Keratinocyte (primary cell): ENCODE measurements around the gene SEZ6. TPM values are rescaled to one million over a fixed set of nuclear protein-coding genes. Genes with fewer than 3 reads are reported as not detected.

Experiments used
- DNase-seq: peaks from one replicate; pipeline ENCODE4 v3.0.0-alpha.2; 2011; ENCODE audit warnings: low read depth, missing footprints, low spot score
- FAIRE-seq: peaks from 2 replicates; lab custom pipeline; 2011; peaks lifted over from hg19 to GRCh38; lab: Jason Lieb, UNC
- H2AFZ ChIP-seq: 2 replicates; pipeline ENCODE4 v1.6.0; 2012; ENCODE audit warnings: low read length, control low read depth, inconsistent platforms; ENCODE audit not compliant: control insufficient read depth
- H3K27ac ChIP-seq: 2 replicates; pipeline ENCODE4 v1.5.1; 2011; ENCODE audit warnings: low read length; ENCODE audit not compliant: control insufficient read depth, insufficient read depth
- H3K27me3 ChIP-seq: 3 replicates; pipeline ENCODE4 v1.6.0; 2011; ENCODE audit warnings: low read length; ENCODE audit not compliant: control insufficient read depth, insufficient read depth; ENCODE audit errors: extremely low read depth
- H3K36me3 ChIP-seq, 2 experiments: 2 replicates in 1 of 2; 3 replicates in 1 of 2; pipeline ENCODE4 v1.5.1; 2011; ENCODE audit warnings: low read length in 2 of 2, mild to moderate bottlenecking in 1 of 2; ENCODE audit not compliant: control insufficient read depth in 2 of 2, insufficient read depth in 2 of 2; ENCODE audit errors: extremely low read depth in 1 of 2
- H3K4me1 ChIP-seq: 3 replicates; pipeline ENCODE4 v1.5.1; 2011; ENCODE audit warnings: low read length; ENCODE audit not compliant: control insufficient read depth, insufficient read depth; ENCODE audit errors: extremely low read depth
- H3K4me2 ChIP-seq: 3 replicates; pipeline ENCODE4 v1.6.0; 2011; ENCODE audit warnings: low read depth, low read length; ENCODE audit not compliant: control insufficient read depth, insufficient read depth; ENCODE audit errors: extremely low read depth
- H3K4me3 ChIP-seq, 3 experiments: fragments of 200-600 bp in 1 of 3; sonication (generic) in 1 of 3; 2 replicates in 2 of 3; 3 replicates in 1 of 3; pipeline ENCODE4 v1.5.1; 2011 to 2016; ENCODE audit warnings: low read length in 3 of 3, mild to moderate bottlenecking in 3 of 3, control low read depth in 2 of 3, inconsistent platforms in 1 of 3, low read depth in 1 of 3, mixed read lengths in 1 of 3, mixed run types in 1 of 3, moderate library complexity in 1 of 3; ENCODE audit not compliant: control insufficient read depth in 2 of 3, insufficient read depth in 2 of 3; ENCODE audit errors: extremely low read depth in 1 of 3
- H3K79me2 ChIP-seq: 2 replicates; pipeline ENCODE4 v1.6.0; 2012; ENCODE audit warnings: low read length; ENCODE audit not compliant: control insufficient read depth, insufficient read depth
- H3K9ac ChIP-seq: 3 replicates; pipeline ENCODE4 v1.6.0; 2011; ENCODE audit warnings: low read length; ENCODE audit not compliant: control insufficient read depth, insufficient read depth; ENCODE audit errors: extremely low read depth
- H3K9me1 ChIP-seq: 3 replicates; pipeline ENCODE4 v1.6.0; 2011; ENCODE audit warnings: low read length; ENCODE audit not compliant: control insufficient read depth, insufficient read depth; ENCODE audit errors: extremely low read depth
- H3K9me3 ChIP-seq: 2 replicates; pipeline ENCODE4 v1.5.1; 2012; ENCODE audit warnings: low read depth, low read length; ENCODE audit not compliant: control insufficient read depth
- H4K20me1 ChIP-seq: 3 replicates; pipeline ENCODE4 v1.6.0; 2011; ENCODE audit warnings: low read length; ENCODE audit not compliant: control insufficient read depth, insufficient read depth; ENCODE audit errors: extremely low read depth
- CTCF ChIP-seq, 3 experiments: IDR thresholded peaks in 1 of 3; conservative IDR thresholded peaks in 1 of 3; optimal IDR thresholded peaks in 1 of 3; 2 replicates in 2 of 3; 3 replicates in 1 of 3; pipeline versions ENCODE3 to v1.5.1; 2011; ENCODE audit warnings: low read length in 3 of 3, mild to moderate bottlenecking in 3 of 3, moderate library complexity in 2 of 3, control low read depth in 1 of 3, inconsistent platforms in 1 of 3; ENCODE audit not compliant: insufficient read depth in 2 of 3; ENCODE audit errors: extremely low read depth in 1 of 3
- EZH2 ChIP-seq: IDR thresholded peaks from one replicate; pipeline ENCODE4 v1.6.1; 2012; ENCODE audit warnings: inconsistent platforms, mild to moderate bottlenecking, low read length, moderate library complexity
- dilution Hi-C: fragments of 300-500 bp; cut with MboI; formaldehyde crosslinking; loops from one replicate; pipeline ENCODE4 v1.7.0; 2020; ENCODE audit warnings: low sequenced_read_pairs; ENCODE audit not compliant: extremely low pct_ligation_motif_present
- polyA plus RNA-seq, 5 experiments: library from polyadenylated mRNA; depleted of rRNA in 3 of 5; stranded (reverse) in 3 of 5; stranded (forward) in 1 of 5; unstranded in 1 of 5; fragments of >200 nt; gene quantifications; 1 replicate in 1 of 5; 2 replicates in 3 of 5; 3 replicates in 1 of 5; pipeline versions ENCODE4 v1.2.1 to v1.2.3, GENCODE V29; 2011 to 2012; ENCODE audit warnings: missing spikeins in 2 of 5, low read depth in 1 of 5, low replicate concordance in 1 of 5

Gene SEZ6
- polyA plus RNA-seq, 1 donor (not counting 4 experiments of a cell fraction or from before 2014, with no cell fraction given), result not detected

- peaks cover 25% of the 10 kb centered on the region for H3K27me3 ChIP-seq
- peaks cover 17% of the 10 kb centered on the region for H3K4me1 ChIP-seq
- no peak overlapping the region for H2AFZ ChIP-seq
- no peaks in the 10 kb centered on the region for H3K79me2 ChIP-seq
- dilution Hi-C loops, result no loop called here
- no peaks in the 10 kb centered on the region for H3K9me3 ChIP-seq
- H3K9ac ChIP-seq, result no peak overlapping the region
- DNase-seq, result no peak
- H3K4me3 ChIP-seq, result no peak overlapping the region
- FAIRE-seq, result no peak
- H4K20me1 ChIP-seq, result no peaks in the 10 kb centered on the region
- H3K36me3 ChIP-seq, result no peaks in the 10 kb centered on the region
- H3K27ac ChIP-seq, result no peak overlapping the region
- no peaks in the 10 kb centered on the region for H3K9me1 ChIP-seq
- H3K4me2 ChIP-seq, result no peak overlapping the region
- TF ChIP-seq EZH2 (no peak), CTCF (optimal IDR thresholded peaks at IDR 0.05 in 1 of 3, IDR thresholded peaks at IDR 0.05 in 1 of 3, conservative IDR thresholded peaks at IDR 0.05 in 1 of 3; ENCODE audit: extremely low read depth in 1 of 3, insufficient read depth in 2 of 3, low read length in 3 of 3) (no peak)
These were observed 35.3 kb upstream of the SEZ6 start for GRCh38 chr17:29041091-29041490.

GRCh38 chr17:29039764-29040598, 34.1 kb upstream of the SEZ6 start:
- Histone ChIP-seq H3K4me1 (peaks cover 17% of the 10 kb centered on the region), H2AFZ (no peak overlapping the region), H3K36me3 (no peaks in the 10 kb centered on the region), H3K27ac (no peak overlapping the region), H3K79me2 (no peaks in the 10 kb centered on the region), H3K4me2 (no peak overlapping the region), H3K9me1 (no peaks in the 10 kb centered on the region), H4K20me1 (no peaks in the 10 kb centered on the region), H3K9ac (no peak overlapping the region), H3K9me3 (no peaks in the 10 kb centered on the region), H3K4me3 (no peak overlapping the region), H3K27me3 (peaks cover 36% of the 10 kb centered on the region)
- dilution Hi-C loops, result no loop called here
- TF ChIP-seq EZH2, result no peak
- TF ChIP-seq CTCF (optimal IDR thresholded peaks at IDR 0.05 in 1 of 3, IDR thresholded peaks at IDR 0.05 in 1 of 3, conservative IDR thresholded peaks at IDR 0.05 in 1 of 3; ENCODE audit: extremely low read depth in 1 of 3, insufficient read depth in 2 of 3, low read length in 3 of 3), result no peak
- DNase-seq, result no peak
- no peak for FAIRE-seq
